22Rv1 (cell line): ENCODE measurements around the gene PDE6D.

Source experiments
- H3K27ac ChIP-seq: fragments of 450-650 bp; 2 replicates; pipeline ENCODE4 v1.5.1; 2017
- CTCF ChIP-seq: fragments of 450-650 bp; IDR thresholded peaks from 2 replicates; pipeline ENCODE4 v1.5.1; 2017; ENCODE audit warnings: mild to moderate bottlenecking
- ZFX ChIP-seq: fragments of 450-650 bp; IDR thresholded peaks from 2 replicates; pipeline ENCODE4 v1.6.1; 2017; ENCODE audit warnings: antibody characterized with exemption, borderline replicate concordance

Gene PDE6D

GRCh38 chr2:231745303-231746038 lies 35.6 kb downstream of the PDE6D start:
- TF ChIP-seq ZFX (no peak), CTCF (no peak)
- H3K27ac ChIP-seq = no peak overlapping the region

GRCh38 chr2:231743376-231744116 lies 37.5 kb downstream of the PDE6D start:
- H3K27ac ChIP-seq = no peak overlapping the region
- no peak for TF ChIP-seq CTCF
- TF ChIP-seq ZFX = no peak

GRCh38 chr2:231737761-231738160 lies 43.3 kb downstream of the PDE6D start:
- TF ChIP-seq CTCF (no peak), ZFX (no peak)
- H3K27ac ChIP-seq = no peak overlapping the region

- TF ChIP-seq ZFX (no peak), CTCF (no peak)
- H3K27ac ChIP-seq = no peak overlapping the region
These were observed 48.5 kb downstream of the PDE6D start for GRCh38 chr2:231732604-231733003.

GRCh38 chr2:231727621-231728020 lies 53.5 kb downstream of the PDE6D start:
- TF ChIP-seq CTCF (no peak), ZFX (no peak)
- no peak overlapping the region for H3K27ac ChIP-seq

GRCh38 chr2:231726276-231726675 lies 54.8 kb downstream of the PDE6D start:
- no peak overlapping the region for H3K27ac ChIP-seq
- no peak for TF ChIP-seq ZFX

- no peak overlapping the region for H3K27ac ChIP-seq
- TF ChIP-seq ZFX (no peak), CTCF (no peak)
These were observed 55.6 kb downstream of the PDE6D start for GRCh38 chr2:231725476-231725875.
